CD4-positive, alpha-beta T cell (primary cell): ENCODE measurements around the gene C4orf50. TPM values are rescaled to one million over a fixed set of nuclear protein-coding genes. Genes with fewer than 3 reads are reported as not detected.

Experiments
- ATAC-seq: fragments of 200-7000 bp; cut with Tn5 transposase; one replicate; pipeline ENCODE4 v1.10.0; 2022; ENCODE audit warnings: mild to moderate bottlenecking; ENCODE audit not compliant: poor library complexity
- CTCF ChIA-PET: fragments of 350-600 bp; sonication (Branson Sonifier 250); formaldehyde crosslinking; loops from one replicate; lab custom pipeline; 2021; ENCODE audit warnings: antibody characterized with exemption, inconsistent platforms; lab: Charles Lee
- POLR2A ChIA-PET: fragments of 350-600 bp; sonication (Branson Sonifier 250); formaldehyde crosslinking; loops from one replicate; lab custom pipeline; 2021; ENCODE audit warnings: antibody characterized with exemption, inconsistent platforms; lab: Charles Lee
- DNase-seq, 14 experiments: peaks; one replicate each; pipeline ENCODE4 v3.0.0-alpha.2; 2013 to 2020; ENCODE audit warnings: mixed read lengths in 2 of 14
- H3K27ac ChIP-seq, 2 donors: one replicate each; pipeline versions ENCODE4 v1.5.1 to v1.7.0; 2013; ENCODE audit warnings: low read length in 2 of 2, low read depth in 1 of 2, mild to moderate bottlenecking in 1 of 2
- H3K27me3 ChIP-seq, 2 experiments: 1 replicate in 1 of 2; 2 replicates in 1 of 2; pipeline versions ENCODE4 v1.6.1 to v1.7.0; 2013; ENCODE audit warnings: low read length in 2 of 2, control low read depth in 1 of 2, mild to moderate bottlenecking in 1 of 2, moderate library complexity in 1 of 2; ENCODE audit not compliant: insufficient read depth in 2 of 2, control insufficient read depth in 1 of 2
- H3K36me3 ChIP-seq: one replicate; pipeline ENCODE4 v1.6.1; 2013; ENCODE audit warnings: low read length, control low read depth; ENCODE audit not compliant: insufficient read depth
- H3K4me1 ChIP-seq: one replicate; pipeline ENCODE4 v1.6.1; 2013; ENCODE audit warnings: low read length, control low read depth; ENCODE audit not compliant: insufficient read depth
- H3K4me3 ChIP-seq: one replicate; pipeline ENCODE4 v1.5.1; 2013; ENCODE audit warnings: mild to moderate bottlenecking, low read length, moderate library complexity
- H3K9me3 ChIP-seq, 2 experiments: 1 replicate in 1 of 2; 2 replicates in 1 of 2; pipeline versions ENCODE4 v1.6.1 to v1.7.0; 2013; ENCODE audit warnings: low read length in 2 of 2, mild to moderate bottlenecking in 2 of 2, control low read depth in 1 of 2, moderate library complexity in 1 of 2; ENCODE audit not compliant: control insufficient read depth in 1 of 2, insufficient read depth in 1 of 2
- H3K27ac Mint-ChIP-seq: one replicate; pipeline ENCODE4 v1.8.0; 2020; ENCODE audit warnings: mixed read lengths
- H3K27me3 Mint-ChIP-seq: one replicate; pipeline ENCODE4 v1.8.0; 2021; ENCODE audit warnings: mixed read lengths
- H3K36me3 Mint-ChIP-seq: one replicate; pipeline ENCODE4 v1.8.0; 2021; ENCODE audit warnings: low read depth, mixed read lengths
- H3K4me1 Mint-ChIP-seq: one replicate; pipeline ENCODE4 v1.8.0; 2021; ENCODE audit warnings: low read depth, mixed read lengths
- H3K4me3 Mint-ChIP-seq: one replicate; pipeline ENCODE4 v1.8.0; 2020; ENCODE audit warnings: mild to moderate bottlenecking, mixed read lengths
- H3K9me3 Mint-ChIP-seq: one replicate; pipeline ENCODE4 v1.8.0; 2020; ENCODE audit warnings: mixed read lengths
- CTCF ChIP-seq: fragments of 200-600 bp; IDR thresholded peaks from one replicate; pipeline ENCODE4 v1.8.0; 2022; ENCODE audit warnings: antibody characterized with exemption, mild to moderate bottlenecking
- intact Hi-C, 2 experiments: fragments of 100-400 bp; cut with DNase I in 1 of 2; cut with micrococcal nuclease in 1 of 2; formaldehyde crosslinking; loops; one replicate each; pipeline versions ENCODE4 v1.15.1 to v1.9.0; 2023 to 2025; cut with DNase I, micrococcal nuclease
- total RNA-seq, 174 experiments: library from RNA in 2 of 174; stranded (reverse) in 2 of 174; gene quantifications; one replicate each; pipeline ENCODE4 v1.2.3 and lab custom pipeline; 2021 to 2026

Gene C4orf50
- total RNA-seq, 2 experiments from 2014 or later = 0.16 to 0.20 TPM

GRCh38 chr4:5900844-5901243, 117.4 kb downstream of the C4orf50 start:
- Histone ChIP-seq H3K4me3 (no peak overlapping the region), H3K27ac (no peak overlapping the region), H3K9me3 (peaks cover 0 to 18% of the 10 kb centered on the region in 2 experiments), H3K4me1 (no peaks in the 10 kb centered on the region), H3K36me3 (no peaks in the 10 kb centered on the region), H3K27me3 (peaks cover 0 to 8% of the 10 kb centered on the region in 2 experiments)
- DNase-seq = no peak
- H3K27me3 Mint-ChIP-seq = peaks cover 68% of the 10 kb centered on the region
- H3K9me3 Mint-ChIP-seq = peaks cover 2% of the 10 kb centered on the region
- no peak overlapping the region for H3K27ac Mint-ChIP-seq
- CTCF ChIA-PET = no interaction called here
- no peaks in the 10 kb centered on the region for H3K36me3 Mint-ChIP-seq
- H3K4me3 Mint-ChIP-seq = no peak overlapping the region
- ATAC-seq = no peak
- intact Hi-C loops = no loop called here
- TF ChIP-seq CTCF = no peak
- POLR2A ChIA-PET = no interaction called here
- H3K4me1 Mint-ChIP-seq = no peaks in the 10 kb centered on the region

- Mint-ChIP-seq H3K4me1 (no peaks in the 10 kb centered on the region), H3K9me3 (peaks cover 2% of the 10 kb centered on the region), H3K4me3 (no peak overlapping the region), H3K36me3 (no peaks in the 10 kb centered on the region), H3K27ac (no peak overlapping the region), H3K27me3 (peaks cover 76% of the 10 kb centered on the region)
- intact Hi-C loops = no loop called here
- H3K36me3 ChIP-seq = no peaks in the 10 kb centered on the region
- no peak for DNase-seq
- no peak for ATAC-seq
- no peak overlapping the region for H3K27ac ChIP-seq
- CTCF ChIA-PET = no interaction called here
- no peak overlapping the region for H3K4me3 ChIP-seq
- peaks cover 0 to 18% of the 10 kb centered on the region in 2 experiments for H3K9me3 ChIP-seq
- H3K27me3 ChIP-seq = peaks cover 0 to 8% of the 10 kb centered on the region in 2 experiments
- POLR2A ChIA-PET = no interaction called here
- H3K4me1 ChIP-seq = no peaks in the 10 kb centered on the region
- TF ChIP-seq CTCF = no peak
Observed at GRCh38 chr4:5899881-5900280, 118.3 kb downstream of the C4orf50 start.

GRCh38 chr4:5899396-5899795, 118.8 kb downstream of the C4orf50 start:
- Histone ChIP-seq H3K4me1 (no peaks in the 10 kb centered on the region), H3K9me3 (peaks cover 0 to 20% of the 10 kb centered on the region in 2 experiments), H3K36me3 (no peaks in the 10 kb centered on the region), H3K27me3 (peaks cover 0 to 7% of the 10 kb centered on the region in 2 experiments), H3K27ac (no peak overlapping the region), H3K4me3 (no peak overlapping the region)
- no peaks in the 10 kb centered on the region for H3K4me1 Mint-ChIP-seq
- H3K27me3 Mint-ChIP-seq = peaks cover 75% of the 10 kb centered on the region
- peaks cover 2% of the 10 kb centered on the region for H3K9me3 Mint-ChIP-seq
- TF ChIP-seq CTCF = no peak
- CTCF ChIA-PET = no interaction called here
- H3K27ac Mint-ChIP-seq = no peak overlapping the region
- intact Hi-C loops = no loop called here
- ATAC-seq (no peak), DNase-seq (no peak)
- POLR2A ChIA-PET = no interaction called here
- H3K36me3 Mint-ChIP-seq = no peaks in the 10 kb centered on the region
- no peak overlapping the region for H3K4me3 Mint-ChIP-seq
